HS-5 (cell line): ENCODE results near the gene CDK17.
A peak's percentile ranks its signal among the peaks of the same experiment; 100 is the strongest.
"Not testable (repeated sequence)": the region's sequence is repeated elsewhere in the genome, so short reads cannot be mapped to it uniquely, and the experiment has no call there.

Experiments used
- DNase-seq: peaks from one replicate; pipeline ENCODE4 v3.0.0-alpha.2; 2012; ENCODE audit warnings: low read depth

The CDK17 gene

DNA sequence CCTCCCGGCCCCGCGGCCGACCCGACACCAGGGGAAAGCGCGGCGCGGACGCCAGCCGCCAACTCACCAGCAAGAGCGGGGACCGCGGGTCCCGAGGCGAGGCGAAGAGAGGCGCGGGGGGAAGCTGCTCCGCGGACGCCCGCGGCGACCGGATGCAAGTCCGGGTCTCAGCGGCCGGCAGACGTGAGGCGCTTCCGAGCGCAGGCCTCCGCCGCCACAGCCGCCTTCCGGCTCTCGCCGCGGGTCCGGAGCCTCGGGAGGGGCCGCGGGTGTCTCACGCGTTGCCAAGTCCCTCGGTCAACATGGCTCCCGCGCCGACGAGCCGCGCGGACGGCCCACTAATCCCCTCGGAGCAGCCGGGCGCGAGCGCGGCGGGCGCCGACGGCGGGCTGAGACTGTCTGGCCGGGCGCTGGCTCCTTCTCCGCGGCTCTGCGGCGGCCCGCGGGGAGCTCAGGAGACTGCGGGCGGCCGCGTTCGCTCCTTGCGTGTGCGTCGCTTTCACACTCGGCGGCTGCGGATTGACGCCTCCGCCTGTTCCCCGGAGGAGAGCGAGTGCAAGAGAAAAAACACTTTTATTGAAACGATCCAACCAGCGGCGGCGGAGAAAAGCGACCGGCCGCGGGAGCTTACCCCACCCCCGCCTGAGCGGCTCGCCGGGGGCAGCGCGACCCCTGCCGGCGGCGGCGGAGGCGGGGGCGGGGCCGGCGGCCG lies at the start of gene CDK17:
CDK17 (minus strand) TSS at position 521 of the 712 bp plus-strand sequence. CDS start 65,603 bp downstream, outside the sequence.
- peak; percentile 57 for DNase-seq

DNA sequence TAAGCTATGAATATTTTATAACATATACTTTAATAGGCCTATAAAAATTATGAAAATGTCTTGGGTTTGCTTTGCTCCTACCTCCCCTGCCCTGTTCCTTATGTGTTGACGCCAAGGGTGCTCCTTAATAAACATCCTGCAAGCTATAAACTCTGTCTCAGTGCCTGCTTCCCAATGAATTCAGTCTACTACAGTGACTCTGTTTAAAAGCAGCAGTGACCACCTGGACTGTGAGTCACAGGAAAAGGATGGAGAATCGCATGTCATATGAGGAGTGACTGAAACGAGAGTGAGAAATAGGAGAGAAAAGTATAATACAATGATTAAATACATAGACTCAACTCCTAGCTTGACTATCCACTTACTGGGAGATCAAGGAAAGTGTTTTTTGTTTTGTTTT lies 48.1 kb upstream of the CDK17 start:
- DNase-seq, result peak; percentile 73

DNA sequence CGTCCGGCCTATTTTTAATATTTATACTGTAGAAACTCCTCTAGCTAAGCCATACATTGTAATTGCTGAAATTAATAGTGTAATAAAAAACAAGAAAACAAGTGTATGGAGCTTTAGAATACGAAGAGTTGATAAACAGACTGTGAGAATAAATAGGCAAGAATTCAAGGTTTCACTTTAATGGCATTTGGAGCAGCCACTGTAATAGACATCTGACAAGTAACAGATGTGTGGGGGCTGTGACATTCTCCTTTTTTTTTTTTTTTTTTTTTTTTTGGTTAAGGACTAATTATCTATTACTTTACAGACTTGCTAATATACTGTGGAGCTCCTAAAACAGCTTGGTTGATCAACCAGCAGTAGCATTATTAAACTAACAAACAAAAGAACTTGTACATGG lies 47.0 kb upstream of the CDK17 start:
- DNase-seq, result no peak

GRCh38 chr12:96445691-96446583 lies 45.7 kb upstream of the CDK17 start:
- DNase-seq, result peak; percentile 97

GRCh38 chr12:96444399-96444798 lies 44.2 kb upstream of the CDK17 start:
- no peak for DNase-seq

- no peak for DNase-seq
Measured at GRCh38 chr12:96442906-96443305, 42.7 kb upstream of the CDK17 start.

GRCh38 chr12:96441816-96442215 lies 41.6 kb upstream of the CDK17 start:
- DNase-seq, result no peak

DNA sequence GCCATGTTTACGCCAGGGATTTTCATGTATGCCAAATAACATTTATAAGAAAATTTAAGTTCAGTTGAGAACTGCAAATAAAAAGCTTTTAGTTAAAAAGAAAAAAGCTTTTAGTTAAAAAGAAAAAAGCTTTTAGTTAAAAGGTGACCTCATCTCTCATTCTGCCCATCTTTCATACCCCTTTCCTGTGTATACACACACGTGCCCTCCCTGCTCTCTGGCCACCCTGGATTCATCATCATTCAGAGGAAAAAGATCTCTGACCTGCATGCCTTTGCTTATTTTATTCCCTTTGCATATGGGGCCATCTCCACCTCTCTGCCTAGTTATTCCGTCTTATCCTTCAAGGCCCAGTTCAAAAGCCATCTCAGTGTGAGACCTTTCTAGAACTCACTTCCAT lies 38.1 kb upstream of the CDK17 start:
- no peak for DNase-seq

DNA sequence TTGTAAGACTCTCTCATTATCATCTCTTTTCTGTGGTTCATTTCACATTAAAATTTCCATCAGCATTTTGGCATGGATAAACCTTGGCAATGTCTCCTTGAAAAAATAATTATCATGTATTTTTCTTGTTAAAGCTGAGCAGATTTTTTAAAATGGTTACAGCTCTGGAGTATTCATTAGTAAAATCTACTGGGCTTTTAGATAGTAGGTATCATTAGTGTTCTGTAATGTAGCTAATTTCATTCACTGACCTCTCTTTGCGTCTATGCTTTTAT lies 36.9 kb upstream of the CDK17 start:
- no peak for DNase-seq

DNA sequence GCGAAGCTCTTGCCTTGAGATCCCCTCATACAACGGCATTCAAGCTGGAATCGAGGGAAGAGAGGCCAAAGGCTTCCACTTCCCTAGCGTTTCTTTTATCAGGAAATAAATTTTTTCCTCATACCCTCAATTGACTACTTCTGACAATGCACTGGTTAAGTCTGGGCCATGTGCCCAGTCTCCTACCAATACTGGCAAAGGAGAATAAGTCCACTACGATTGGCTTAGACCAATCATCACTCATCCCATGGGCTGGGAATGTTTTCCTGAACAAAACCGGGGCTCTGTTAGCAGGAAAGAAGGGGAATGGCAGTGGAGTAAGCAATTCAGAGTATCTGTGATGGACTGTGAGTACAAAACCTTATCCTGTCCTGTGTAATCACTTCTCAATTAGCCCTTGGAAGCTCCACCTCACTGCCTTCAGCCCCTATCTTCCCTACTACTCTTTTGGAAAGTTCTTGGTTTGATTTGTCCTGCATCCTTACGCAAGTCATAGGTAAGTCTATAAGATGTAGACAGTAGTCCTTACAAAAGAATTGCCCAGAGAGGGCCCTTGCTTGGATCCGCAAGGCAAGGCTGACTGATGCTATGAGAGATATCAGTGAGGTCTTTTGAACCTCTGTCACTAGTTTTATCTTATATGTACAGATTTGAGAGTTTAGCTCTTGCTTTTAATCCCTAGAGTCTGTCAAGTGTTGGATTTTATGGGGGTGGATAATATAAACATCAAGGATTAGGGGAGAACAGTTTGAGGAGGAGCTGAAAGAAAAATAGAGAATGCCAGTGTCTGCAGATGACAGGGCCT lies 36.3 kb upstream of the CDK17 start:
- no peak for DNase-seq

DNA sequence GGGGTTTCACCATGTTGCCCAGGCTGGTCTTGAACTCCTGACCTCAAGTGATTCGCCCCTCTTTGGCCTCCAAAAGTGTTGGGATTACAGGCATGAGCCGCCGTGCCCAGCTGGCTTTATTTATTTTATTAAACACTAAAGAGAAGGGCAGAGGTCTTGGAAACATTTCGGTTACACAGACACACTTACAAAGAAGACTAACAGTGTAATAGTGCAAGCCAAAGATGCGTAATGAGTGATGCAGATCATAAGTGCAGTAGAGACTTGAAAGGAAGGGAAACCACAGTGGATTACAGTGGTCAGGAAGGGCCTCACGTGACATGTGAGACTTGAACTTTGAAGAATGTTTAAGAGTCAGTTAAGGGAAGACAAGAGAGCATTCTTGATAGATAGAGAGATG lies 33.9 kb upstream of the CDK17 start:
- peak; percentile 87 for DNase-seq

GRCh38 chr12:96432496-96433321 lies 32.5 kb upstream of the CDK17 start:
- DNase-seq, result not testable (repeated sequence)

DNA sequence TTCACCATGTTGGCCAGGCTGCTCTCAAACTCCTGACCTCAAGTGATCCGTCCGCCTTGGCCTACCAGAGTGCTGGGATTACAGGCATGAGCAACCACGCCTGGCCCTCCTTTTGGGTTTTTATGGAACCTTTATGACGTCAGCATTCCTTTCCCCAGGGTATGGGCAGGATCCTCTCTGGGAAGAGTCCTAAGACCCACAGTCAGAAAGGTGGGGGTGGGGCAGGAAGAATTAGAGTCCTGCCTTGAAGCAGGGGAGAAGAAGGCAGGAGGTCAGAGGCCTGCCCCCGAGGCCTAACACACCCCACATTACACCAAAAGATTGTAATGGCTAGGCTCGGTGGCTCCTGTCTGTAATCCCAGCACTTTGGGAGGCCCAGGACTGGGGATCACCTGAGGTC lies 30.8 kb upstream of the CDK17 start:
- no peak for DNase-seq

GRCh38 chr12:96427269-96427729 lies 27.1 kb upstream of the CDK17 start:
- peak; percentile 100 for DNase-seq

GRCh38 chr12:96425951-96426350 lies 25.7 kb upstream of the CDK17 start:
- DNase-seq, result no peak

- peak; percentile 90 for DNase-seq
Measured at GRCh38 chr12:96425321-96425720, 25.1 kb upstream of the CDK17 start.

GRCh38 chr12:96424601-96425000 lies 24.4 kb upstream of the CDK17 start:
- no peak for DNase-seq

- no peak for DNase-seq
Measured at GRCh38 chr12:96422192-96422591, 22.0 kb upstream of the CDK17 start.

GRCh38 chr12:96421014-96421413 lies 20.8 kb upstream of the CDK17 start:
- DNase-seq, result no peak

- no peak for DNase-seq
Measured at GRCh38 chr12:96420277-96420835, 20.1 kb upstream of the CDK17 start.

GRCh38 chr12:96419576-96420276 lies 19.5 kb upstream of the CDK17 start:
- no peak for DNase-seq
